Measurements from ENCODE around the gene LCMT1. TPM values are rescaled to one million over a fixed set of nuclear protein-coding genes. Genes with fewer than 3 reads are reported as not detected.

LCMT1 gene
- total RNA-seq, result 36.3 and 43.4 TPM in 2 replicates

DNA sequence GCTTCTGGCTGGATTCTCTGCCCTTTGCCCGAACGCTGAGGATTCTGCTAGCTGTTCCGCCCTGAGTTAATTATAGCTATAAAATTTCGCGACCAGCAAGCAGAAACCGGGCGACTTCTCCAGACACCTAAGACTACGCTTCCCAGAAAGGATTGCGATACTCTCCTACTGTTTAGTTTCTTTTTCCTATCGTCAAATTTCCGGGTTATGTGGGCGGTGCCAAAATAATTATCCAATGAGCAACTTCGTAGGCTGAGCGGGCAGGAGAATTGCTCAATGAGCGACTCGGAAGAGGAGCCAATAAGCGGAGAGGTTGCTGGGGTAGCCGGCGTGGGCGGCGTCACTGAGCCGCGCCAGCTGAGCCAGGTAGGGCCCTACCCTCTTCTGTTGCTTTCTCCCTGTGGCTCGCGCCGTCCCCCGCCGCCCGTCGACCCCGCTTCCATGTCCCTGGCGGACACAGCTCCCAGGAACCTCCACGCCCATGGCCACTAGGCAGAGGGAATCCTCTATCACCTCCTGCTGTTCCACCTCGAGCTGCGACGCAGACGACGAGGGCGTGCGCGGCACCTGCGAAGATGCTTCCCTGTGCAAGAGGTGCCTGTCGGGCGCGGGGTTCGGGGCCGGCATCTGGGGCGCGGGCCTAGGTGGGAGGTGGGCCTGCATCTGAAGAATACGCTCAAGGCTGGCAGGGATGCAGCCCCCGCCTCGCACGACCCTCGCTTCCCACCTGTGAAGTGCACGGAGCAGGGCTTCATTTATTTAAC is at the start of gene LCMT1:
LCMT1 (plus strand) TSS at position 340 of the 764 bp plus-strand sequence; CDS start at position 482, 142 bp downstream.

Other genes with a start within 250 kb of the LCMT1 start
- gene ARHGAP17, start 96.4 kb upstream of the LCMT1 start, total RNA-seq, result 38.9 and 55.0 TPM in 2 replicates
- not detected in 2 replicates for gene AQP8, start 105.2 kb downstream of the LCMT1 start, total RNA-seq
- 5.3 and 5.7 TPM in 2 replicates for gene ZKSCAN2, start 146.1 kb downstream of the LCMT1 start, total RNA-seq

Measured in smooth muscle cell of the umbilical artery (primary cell).